Activated CD4-positive, alpha-beta memory T cell treated with anti-CD3 and anti-CD28 coated beads, Interleukin-2, amount 10 ng/mL, durations not matched to agents 7 days and 5 days (primary cell): Measurements from ENCODE around the gene LRRC61. TPM values are rescaled to one million over a fixed set of nuclear protein-coding genes. Genes with fewer than 3 reads are reported as not detected.
"Not testable (repeated sequence)": the region's sequence is repeated elsewhere in the genome, so short reads cannot be mapped to it uniquely, and the experiment has no call there.

Source experiments
- CTCF ChIA-PET: fragments of 350-600 bp; sonication (Branson Sonifier 250); formaldehyde crosslinking; loops from one replicate; lab custom pipeline; 2021; ENCODE audit warnings: antibody characterized with exemption, inconsistent platforms; lab: Charles Lee
- POLR2A ChIA-PET: fragments of 350-600 bp; sonication (Branson Sonifier 250); formaldehyde crosslinking; loops from one replicate; lab custom pipeline; 2021; ENCODE audit warnings: antibody characterized with exemption; lab: Charles Lee
- DNase-seq: peaks from one replicate; pipeline ENCODE4 v3.0.0-alpha.2; 2020
- H3K27ac Mint-ChIP-seq: one replicate; pipeline ENCODE4 v1.8.0; 2021; ENCODE audit warnings: mild to moderate bottlenecking, mixed read lengths
- H3K27me3 Mint-ChIP-seq: one replicate; pipeline ENCODE4 v1.8.0; 2021; ENCODE audit warnings: mixed read lengths
- H3K36me3 Mint-ChIP-seq: one replicate; pipeline ENCODE4 v1.8.0; 2021; ENCODE audit warnings: low read depth, mixed read lengths
- H3K4me1 Mint-ChIP-seq: one replicate; pipeline ENCODE4 v1.8.0; 2021; ENCODE audit warnings: mixed read lengths
- H3K4me3 Mint-ChIP-seq: one replicate; pipeline ENCODE4 v1.8.0; 2021; ENCODE audit warnings: mild to moderate bottlenecking, mixed read lengths
- H3K9me3 Mint-ChIP-seq: one replicate; pipeline ENCODE4 v1.8.0; 2021; ENCODE audit warnings: mixed read lengths
- total RNA-seq, 2 experiments: library from RNA; stranded (reverse); gene quantifications; one replicate each; pipeline ENCODE4 v1.2.3, GENCODE V29; 2021

Gene LRRC61, protein sequence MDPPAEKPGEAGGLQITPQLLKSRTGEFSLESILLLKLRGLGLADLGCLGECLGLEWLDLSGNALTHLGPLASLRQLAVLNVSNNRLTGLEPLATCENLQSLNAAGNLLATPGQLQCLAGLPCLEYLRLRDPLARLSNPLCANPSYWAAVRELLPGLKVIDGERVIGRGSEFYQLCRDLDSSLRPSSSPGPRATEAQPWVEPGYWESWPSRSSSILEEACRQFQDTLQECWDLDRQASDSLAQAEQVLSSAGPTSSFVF
- total RNA-seq = 10 to 100 TPM; 23.1 to 26.8 TPM

DNA sequence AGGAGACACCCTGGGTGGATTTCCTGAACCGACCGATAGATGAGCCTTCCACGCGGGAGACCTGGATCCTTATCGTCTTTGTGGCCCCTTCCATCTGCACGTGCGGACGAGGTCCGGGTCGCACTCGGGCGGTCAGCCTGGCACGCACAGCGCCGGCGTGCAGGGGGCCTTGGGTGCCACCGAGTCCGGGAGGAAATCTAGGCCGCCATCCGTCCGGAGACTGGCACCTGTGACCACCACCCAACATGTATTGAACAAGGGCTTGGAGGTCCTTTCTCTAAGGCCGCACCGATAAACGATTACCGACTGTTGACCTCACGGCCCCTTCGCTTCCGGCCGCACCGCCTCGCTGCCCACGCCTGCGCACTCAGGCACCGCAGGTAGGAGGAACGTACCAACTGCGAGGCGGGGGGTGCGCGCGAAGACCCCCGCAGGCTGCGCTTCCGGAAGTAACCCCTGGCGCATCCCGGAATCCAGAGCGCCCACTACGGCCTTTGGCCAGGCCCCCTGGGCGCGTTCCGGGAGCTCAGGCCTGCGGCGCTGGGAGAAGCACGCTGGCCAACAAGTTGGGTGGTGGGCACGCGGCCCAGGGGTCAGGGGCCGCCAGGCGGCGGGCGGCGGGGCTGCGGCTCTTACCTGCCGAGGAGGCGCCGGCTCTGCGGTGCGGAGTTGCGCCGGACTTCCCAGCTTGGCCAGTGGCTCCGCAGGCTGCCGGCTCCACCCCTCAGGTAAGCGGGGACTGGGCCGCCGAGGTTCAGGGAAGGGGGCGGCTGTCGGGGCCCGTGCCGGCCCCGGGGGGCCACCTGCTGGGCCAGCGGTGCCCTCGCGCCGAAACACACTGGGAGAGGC lies at the start of gene LRRC61, which contains the start of gene ACTR3C:
Gene LRRC61, plus strand, starts transcription at position 523 of the 849 bp plus-strand sequence. CDS start 13,507 bp downstream, outside the sequence.
Gene ACTR3C, minus strand, starts transcription at position 713 of the 849 bp plus-strand sequence. CDS start 28,249 bp downstream, outside the sequence.
- Mint-ChIP-seq H3K4me1 (peaks cover 53% of the 10 kb centered on the region), H3K9me3 (no peaks in the 10 kb centered on the region), H3K27ac (peak within 1 kb of the TSS; percentile 99), H3K27me3 (no peaks in the 10 kb centered on the region), H3K4me3 (peak within 1 kb of the TSS; percentile 98), H3K36me3 (peaks cover 48% of the 10 kb centered on the region)
- DNase-seq = peak; percentile 74
- ChIA-PET CTCF (interaction anchor here (1.8 kb wide), 1 partner anchor 83 kb away, joined by 5 read pairs; a partner anchor contains a TSS), POLR2A (interaction anchor here (1.0 to 2.3 kb wide), 12 partner anchors 20 to 458 kb away, joined by 3 to 11 read pairs (median 3); partner anchors contain the start of gene REPIN1)

DNA sequence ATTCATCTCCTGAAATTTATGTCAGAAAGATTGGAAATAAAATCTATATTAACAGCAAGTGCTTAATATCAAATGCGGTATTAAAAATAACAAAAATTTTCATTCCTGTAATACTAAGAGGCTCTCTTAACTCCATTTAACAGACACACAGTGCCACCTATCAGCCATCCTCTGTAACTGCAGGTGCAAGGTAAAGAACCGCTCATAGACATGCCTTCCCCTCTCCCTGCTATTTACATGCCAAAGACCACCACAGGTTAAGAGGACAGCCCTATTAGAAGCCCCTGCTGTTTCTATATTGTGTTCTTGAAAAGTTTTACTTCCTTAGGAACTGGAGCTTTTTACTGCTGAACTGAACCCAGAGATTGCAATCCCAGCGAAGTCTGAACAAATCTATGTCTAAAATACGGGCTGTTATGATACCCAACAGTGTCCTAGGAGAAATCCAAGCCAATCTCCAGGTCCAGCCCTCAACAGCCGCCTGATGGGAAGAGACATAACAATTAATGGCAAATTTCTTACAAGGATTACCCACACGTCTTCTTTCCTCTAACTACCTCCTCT lies 46.9 kb upstream of the LRRC61 start:
- H3K36me3 Mint-ChIP-seq, H3K4me1 Mint-ChIP-seq, H3K27ac Mint-ChIP-seq, H3K9me3 Mint-ChIP-seq, CTCF ChIA-PET, H3K4me3 Mint-ChIP-seq, POLR2A ChIA-PET, H3K27me3 Mint-ChIP-seq: not testable (repeated sequence)
- peak; percentile 28 for DNase-seq

DNA sequence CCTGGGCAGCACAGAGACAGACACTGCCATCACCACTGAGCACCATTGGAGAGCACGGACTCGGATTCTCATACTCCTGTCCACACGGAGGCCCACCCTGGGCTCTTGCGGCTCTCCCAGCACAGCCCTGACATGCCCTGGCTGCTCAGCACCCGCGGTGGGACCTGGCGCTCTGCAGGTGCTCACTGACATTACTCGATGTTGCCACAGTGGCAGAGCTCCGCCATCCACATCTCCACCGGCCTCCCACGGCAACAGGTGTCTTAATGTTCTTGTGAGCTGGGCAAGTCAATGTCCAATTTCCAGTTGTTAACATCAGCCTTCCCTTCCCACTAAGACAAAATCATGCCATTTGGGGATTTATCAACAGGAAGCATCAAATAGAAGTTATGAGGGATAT lies 44.8 kb upstream of the LRRC61 start:
- H3K27me3 Mint-ChIP-seq, POLR2A ChIA-PET, H3K4me1 Mint-ChIP-seq, H3K27ac Mint-ChIP-seq, DNase-seq, H3K9me3 Mint-ChIP-seq, H3K4me3 Mint-ChIP-seq, H3K36me3 Mint-ChIP-seq, CTCF ChIA-PET: not testable (repeated sequence)

DNA sequence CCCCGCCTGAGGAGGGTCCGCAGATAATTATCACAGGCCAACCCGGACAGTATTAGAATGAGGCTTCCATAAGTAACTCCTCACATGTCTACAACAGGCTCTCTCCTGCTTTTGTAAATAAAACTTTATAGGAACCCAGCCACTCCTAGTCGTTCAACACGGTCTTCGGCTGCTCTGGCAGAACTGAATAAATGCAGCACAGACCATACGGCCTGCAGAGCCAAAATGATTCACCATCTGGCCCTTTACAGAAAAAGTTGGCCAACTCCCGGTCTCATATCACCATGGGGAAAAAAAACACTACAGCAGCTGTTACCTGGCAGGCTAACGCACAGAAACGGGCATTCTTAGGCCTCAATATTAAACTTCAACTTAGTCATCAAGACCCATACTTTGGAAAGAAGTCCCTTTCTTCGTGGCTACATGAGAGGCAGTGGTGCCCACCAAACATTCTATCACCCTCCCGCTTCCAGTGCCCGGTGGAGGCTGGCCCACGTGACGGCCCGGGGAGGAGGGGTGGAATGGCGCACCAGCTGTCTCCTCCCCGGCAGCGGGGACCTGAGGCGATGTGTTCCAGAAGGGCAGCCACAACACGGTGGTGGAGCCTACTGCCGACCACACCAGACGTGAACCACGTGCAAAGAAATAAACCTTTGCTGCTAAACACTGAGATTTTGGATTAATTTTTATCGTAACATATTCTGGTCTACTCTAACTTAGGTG lies 41.3 kb upstream of the LRRC61 start:
- DNase-seq, H3K36me3 Mint-ChIP-seq, H3K27me3 Mint-ChIP-seq, POLR2A ChIA-PET, H3K4me3 Mint-ChIP-seq, H3K4me1 Mint-ChIP-seq, H3K27ac Mint-ChIP-seq, CTCF ChIA-PET, H3K9me3 Mint-ChIP-seq: not testable (repeated sequence)

DNA sequence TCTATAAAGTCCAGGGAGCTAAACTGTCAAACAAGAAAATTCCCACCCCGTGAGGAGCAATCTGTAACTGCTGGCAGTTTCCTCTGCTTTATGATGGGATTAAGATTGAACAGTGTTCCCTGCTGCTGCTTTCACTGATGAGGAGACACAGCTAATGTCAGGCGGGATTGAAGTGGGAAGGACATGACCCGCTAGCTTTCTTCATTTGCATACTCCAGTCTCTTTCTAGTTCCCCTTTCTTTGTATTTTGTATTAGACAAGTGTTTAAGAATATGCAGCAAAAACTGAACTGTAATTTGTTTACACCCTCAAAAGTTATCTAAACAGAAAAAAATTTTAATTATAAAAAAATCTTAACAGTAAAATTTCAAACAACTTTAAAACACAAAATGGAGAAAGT lies 40.0 kb upstream of the LRRC61 start:
- H3K36me3 Mint-ChIP-seq, H3K4me3 Mint-ChIP-seq, CTCF ChIA-PET, H3K9me3 Mint-ChIP-seq, DNase-seq, H3K27me3 Mint-ChIP-seq, H3K4me1 Mint-ChIP-seq, H3K27ac Mint-ChIP-seq, POLR2A ChIA-PET: not testable (repeated sequence)

DNA sequence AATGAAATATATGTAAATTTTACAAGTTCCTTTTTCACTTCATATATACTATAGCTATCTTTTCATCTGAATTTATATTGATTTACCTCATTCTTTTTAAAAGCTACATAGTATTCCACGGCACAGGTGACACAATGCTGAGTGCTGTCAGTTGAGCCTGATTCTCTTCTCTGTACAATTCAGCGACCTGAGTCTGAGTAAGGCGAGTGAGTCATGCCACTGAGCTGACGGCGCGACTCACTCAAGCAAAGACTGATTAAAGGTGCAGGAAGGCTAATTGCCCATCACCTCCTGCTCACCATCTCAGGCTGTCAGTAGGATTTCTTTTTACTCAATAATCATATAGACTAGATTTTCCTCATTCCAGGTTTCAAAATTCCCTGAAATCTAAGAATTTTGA lies 39.5 kb upstream of the LRRC61 start:
- CTCF ChIA-PET, H3K27me3 Mint-ChIP-seq, H3K4me3 Mint-ChIP-seq, H3K27ac Mint-ChIP-seq, DNase-seq, H3K4me1 Mint-ChIP-seq, H3K9me3 Mint-ChIP-seq, POLR2A ChIA-PET, H3K36me3 Mint-ChIP-seq: not testable (repeated sequence)

DNA sequence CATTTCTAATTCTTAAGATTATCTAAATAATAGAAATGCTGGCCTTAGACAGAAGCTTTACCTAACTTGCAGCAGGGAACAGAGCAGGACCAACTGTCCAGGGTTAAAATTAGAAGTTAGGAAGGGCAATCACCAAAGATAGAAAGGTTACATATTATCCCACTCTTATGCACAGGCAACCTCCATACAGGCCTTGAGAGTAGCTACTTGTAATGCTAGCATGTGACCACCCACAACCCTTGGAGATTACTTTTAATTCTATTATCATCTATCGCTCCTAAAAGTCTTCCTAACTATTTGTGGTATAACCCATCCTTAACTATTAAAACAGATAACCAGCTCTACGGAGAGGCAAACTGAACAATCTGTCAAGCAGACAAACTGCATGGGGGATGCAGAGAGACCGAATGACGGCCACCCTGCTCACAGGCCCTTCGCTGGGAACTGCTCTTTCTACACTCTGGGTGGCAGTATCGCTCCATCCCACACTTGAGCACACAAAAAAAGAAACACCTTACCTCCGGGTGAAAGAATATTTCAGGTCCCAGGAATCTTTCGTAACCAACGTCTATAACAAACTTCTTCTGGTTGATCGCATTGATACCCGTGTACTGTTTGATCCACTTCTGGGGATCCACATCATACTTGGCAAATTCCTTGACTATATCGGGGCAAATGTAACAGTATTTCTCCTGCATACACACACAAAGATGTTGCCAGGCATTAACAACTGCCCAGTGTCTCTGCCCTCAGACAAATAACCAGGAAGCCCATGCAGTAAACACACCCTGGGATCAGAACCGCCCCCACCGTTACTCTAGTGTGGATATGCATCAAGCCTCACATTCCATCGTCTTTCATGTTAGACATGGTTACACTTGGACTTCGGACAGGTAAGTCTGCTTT lies 37.1 kb upstream of the LRRC61 start:
- H3K4me3 Mint-ChIP-seq, H3K27me3 Mint-ChIP-seq, H3K27ac Mint-ChIP-seq, H3K9me3 Mint-ChIP-seq, H3K36me3 Mint-ChIP-seq, POLR2A ChIA-PET, H3K4me1 Mint-ChIP-seq: not testable (repeated sequence)
- CTCF ChIA-PET = interaction anchor here (0.7 kb wide), 1 partner anchor 135 kb away, joined by 3 read pairs; no protein-coding TSS in a partner anchor
- DNase-seq = peak; percentile 18

DNA sequence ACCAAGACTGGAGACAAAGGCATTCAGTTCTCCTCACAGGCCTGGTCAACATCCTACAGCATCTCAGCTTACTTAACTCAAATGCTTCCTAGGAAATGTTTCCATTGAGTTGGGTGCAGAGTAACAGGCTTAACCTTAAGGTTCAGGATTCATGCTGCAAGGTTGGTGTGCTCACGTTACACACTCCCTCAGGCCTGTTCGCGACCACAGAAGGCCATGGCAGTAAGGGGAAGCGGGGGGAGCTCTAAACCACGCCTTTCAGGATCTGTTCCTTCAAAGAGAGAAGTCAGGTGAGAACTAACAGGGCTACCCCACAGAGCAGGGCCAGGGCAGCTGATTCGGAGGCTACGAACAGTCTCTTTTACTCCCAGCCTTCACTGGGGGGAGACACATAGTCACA lies 35.3 kb upstream of the LRRC61 start:
- H3K4me1 Mint-ChIP-seq, CTCF ChIA-PET, H3K27ac Mint-ChIP-seq, H3K27me3 Mint-ChIP-seq, DNase-seq, H3K36me3 Mint-ChIP-seq, H3K9me3 Mint-ChIP-seq, H3K4me3 Mint-ChIP-seq, POLR2A ChIA-PET: not testable (repeated sequence)

DNA sequence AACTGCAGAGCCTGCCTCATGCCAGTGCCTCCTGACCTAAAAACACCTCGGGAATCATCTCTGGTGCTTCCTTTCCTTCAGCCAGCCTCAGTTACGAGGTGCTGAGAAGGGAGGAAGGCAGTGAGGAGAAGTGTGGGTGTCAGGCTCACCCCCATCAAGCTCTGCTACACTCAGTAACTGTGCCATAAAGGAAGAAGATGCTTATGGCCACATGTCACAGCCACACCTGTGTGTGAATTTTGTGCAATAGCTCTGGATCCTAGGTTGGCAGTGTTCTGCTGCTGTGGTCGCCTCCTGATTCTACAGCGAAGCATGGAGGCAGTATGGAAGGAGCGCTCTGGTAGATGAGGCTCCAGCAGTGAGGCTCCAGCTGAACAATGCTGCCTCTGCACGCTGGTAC lies 34.3 kb upstream of the LRRC61 start:
- H3K4me1 Mint-ChIP-seq, H3K4me3 Mint-ChIP-seq, H3K27me3 Mint-ChIP-seq, DNase-seq, H3K9me3 Mint-ChIP-seq, CTCF ChIA-PET, H3K36me3 Mint-ChIP-seq, POLR2A ChIA-PET, H3K27ac Mint-ChIP-seq: not testable (repeated sequence)

DNA sequence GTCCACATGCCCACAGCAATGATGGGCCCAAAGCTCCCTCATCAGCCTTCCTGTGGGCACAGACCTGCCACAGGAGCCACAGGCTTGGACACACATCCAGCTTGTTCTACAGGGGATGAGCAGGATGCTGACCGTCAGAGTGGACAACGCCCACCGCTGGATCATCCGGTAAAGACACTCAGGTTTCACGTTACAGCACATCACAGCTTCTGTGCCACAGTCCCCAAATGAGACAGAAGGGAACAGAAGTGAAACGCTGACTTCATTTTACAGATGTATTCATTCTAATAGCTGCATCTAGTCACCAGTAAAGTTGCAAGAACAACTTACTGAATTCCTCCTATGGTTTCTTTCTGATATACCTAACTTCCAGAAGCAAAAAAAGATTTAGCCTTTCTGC lies 32.8 kb upstream of the LRRC61 start:
- H3K27me3 Mint-ChIP-seq, H3K4me1 Mint-ChIP-seq, H3K36me3 Mint-ChIP-seq, CTCF ChIA-PET, DNase-seq, POLR2A ChIA-PET, H3K4me3 Mint-ChIP-seq, H3K9me3 Mint-ChIP-seq, H3K27ac Mint-ChIP-seq: not testable (repeated sequence)

DNA sequence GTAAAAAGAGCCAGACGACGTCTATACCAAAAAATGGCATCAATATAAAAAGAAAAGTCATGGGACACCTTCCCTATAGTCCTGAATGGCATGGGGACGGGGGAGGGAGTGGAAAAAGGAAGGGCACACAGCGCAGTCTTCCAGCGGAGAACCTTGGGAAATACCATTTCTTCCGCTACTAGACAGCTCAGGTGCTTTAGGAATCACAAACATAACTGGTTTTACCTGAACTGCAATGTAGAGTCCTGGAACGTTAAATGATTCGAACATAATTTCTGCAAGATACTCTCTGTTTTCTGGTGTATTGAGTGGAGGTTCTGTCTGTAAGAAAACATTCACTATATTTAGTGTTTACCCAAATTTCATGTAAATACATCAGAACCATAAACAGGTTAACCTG lies 28.1 kb upstream of the LRRC61 start:
- POLR2A ChIA-PET, H3K4me1 Mint-ChIP-seq, DNase-seq, CTCF ChIA-PET, H3K4me3 Mint-ChIP-seq, H3K27me3 Mint-ChIP-seq, H3K36me3 Mint-ChIP-seq, H3K27ac Mint-ChIP-seq, H3K9me3 Mint-ChIP-seq: not testable (repeated sequence)

DNA sequence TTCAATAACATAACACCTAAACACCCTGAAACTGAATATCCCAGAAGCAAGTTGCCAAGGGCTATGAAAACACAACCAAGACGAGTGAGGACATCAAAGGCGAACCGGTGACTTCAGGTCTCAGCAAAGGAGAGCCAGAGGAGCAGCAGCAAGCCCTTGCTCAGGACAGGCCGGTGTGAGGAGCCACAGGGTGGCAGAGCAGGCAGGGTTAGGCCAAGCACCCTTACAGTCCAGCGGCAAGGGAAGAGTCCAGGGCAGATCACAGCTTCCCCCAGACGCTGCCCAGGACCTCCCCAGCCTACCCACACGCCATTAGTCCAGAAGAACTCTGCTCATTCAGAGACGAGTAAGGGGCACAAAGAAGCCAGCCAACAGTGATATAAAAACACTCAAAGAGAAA lies 27.5 kb upstream of the LRRC61 start:
- H3K36me3 Mint-ChIP-seq, POLR2A ChIA-PET: not testable (repeated sequence)

More for the DNA sequence above, 27.5 kb upstream of the LRRC61 start:
- H3K27me3 Mint-ChIP-seq, H3K9me3 Mint-ChIP-seq, H3K27ac Mint-ChIP-seq, CTCF ChIA-PET, H3K4me3 Mint-ChIP-seq, DNase-seq, H3K4me1 Mint-ChIP-seq: not testable (repeated sequence)
